GM21526 (cell line): ENCODE data around the gene TBCA.
"Not testable (repeated sequence)": the region's sequence is repeated elsewhere in the genome, so short reads cannot be mapped to it uniquely, and the experiment has no call there.

ENCODE experiments used
- ATAC-seq: cut with Tn5 transposase; IDR thresholded peaks from one replicate; pipeline ENCODE4 v1.9.1; 2021; ENCODE audit warnings: moderate library complexity; ENCODE audit not compliant: unreplicated experiment, low FRiP score

Gene TBCA

DNA sequence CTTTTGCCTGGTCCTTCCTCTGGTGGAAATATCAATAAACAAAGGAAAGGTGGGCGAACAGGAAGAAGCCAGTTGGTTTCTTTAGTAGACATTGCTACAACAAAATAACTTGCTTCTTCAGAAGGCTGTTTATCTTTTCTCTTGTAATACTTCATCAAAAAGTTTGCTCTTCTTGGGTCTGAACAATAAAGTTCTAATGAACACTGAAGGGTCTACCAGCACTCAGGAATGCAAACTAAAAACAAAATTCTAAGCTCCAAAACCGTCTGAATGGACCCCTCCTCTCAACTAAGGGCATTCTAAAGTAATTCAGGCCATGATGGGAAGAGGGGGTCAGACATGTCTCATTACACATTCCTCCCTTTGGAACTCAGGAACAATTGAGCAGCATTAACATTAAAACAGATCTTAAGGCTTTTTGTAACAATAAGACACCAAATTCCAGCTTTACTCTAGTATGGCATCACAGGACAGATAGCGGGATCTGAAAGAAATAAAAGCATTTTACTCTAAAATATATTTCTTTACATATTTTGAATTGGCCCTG, 2.3 kb downstream of the TBCA start:
- no peak for ATAC-seq

- no peak for ATAC-seq
Measured at GRCh38 chr5:77772729-77773128, 3.4 kb downstream of the TBCA start.

GRCh38 chr5:77771452-77771851, 4.7 kb downstream of the TBCA start:
- no peak for ATAC-seq

- no peak for ATAC-seq
Measured at GRCh38 chr5:77770293-77771005, 5.7 kb downstream of the TBCA start.

- ATAC-seq = no peak
Measured at GRCh38 chr5:77768978-77769377, 7.2 kb downstream of the TBCA start.

DNA sequence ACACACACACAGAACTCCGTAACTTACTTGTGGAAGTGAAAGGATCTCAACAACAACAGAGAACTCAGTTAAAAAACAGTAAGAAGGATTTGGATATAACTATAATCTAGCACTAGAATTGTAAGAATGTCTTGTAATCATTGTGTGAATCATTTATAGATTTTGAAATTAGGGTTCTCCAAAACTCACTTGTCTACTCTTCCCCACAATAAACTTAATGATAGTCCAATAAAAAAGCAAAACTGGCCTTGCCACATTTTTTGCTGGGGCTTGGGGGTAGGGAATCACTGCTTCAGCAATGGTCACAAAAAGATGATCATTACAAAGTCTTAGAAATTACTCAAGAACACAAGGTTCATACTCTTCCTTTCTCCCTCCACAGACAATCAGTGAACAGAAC, 8.8 kb downstream of the TBCA start:
- ATAC-seq = no peak

DNA sequence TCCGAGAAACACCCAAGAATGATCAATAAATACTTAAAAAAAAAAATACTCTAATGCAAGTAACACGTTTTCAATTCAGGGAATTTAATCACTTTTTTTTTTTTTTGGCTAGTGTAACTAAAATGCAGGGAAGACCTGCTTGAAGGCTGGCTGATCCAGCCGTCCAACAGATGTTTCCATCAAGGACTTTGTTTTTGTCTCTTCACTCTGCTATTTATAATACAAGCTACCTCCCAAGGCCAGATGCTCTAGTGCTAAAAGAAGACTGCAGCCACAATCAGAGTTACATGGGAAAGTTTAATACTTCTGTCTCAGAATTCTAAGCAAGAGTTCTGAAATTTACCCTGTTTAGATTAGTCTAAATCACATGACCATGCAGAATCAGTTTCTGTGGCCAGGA, 14.5 kb downstream of the TBCA start:
- ATAC-seq = no peak

DNA sequence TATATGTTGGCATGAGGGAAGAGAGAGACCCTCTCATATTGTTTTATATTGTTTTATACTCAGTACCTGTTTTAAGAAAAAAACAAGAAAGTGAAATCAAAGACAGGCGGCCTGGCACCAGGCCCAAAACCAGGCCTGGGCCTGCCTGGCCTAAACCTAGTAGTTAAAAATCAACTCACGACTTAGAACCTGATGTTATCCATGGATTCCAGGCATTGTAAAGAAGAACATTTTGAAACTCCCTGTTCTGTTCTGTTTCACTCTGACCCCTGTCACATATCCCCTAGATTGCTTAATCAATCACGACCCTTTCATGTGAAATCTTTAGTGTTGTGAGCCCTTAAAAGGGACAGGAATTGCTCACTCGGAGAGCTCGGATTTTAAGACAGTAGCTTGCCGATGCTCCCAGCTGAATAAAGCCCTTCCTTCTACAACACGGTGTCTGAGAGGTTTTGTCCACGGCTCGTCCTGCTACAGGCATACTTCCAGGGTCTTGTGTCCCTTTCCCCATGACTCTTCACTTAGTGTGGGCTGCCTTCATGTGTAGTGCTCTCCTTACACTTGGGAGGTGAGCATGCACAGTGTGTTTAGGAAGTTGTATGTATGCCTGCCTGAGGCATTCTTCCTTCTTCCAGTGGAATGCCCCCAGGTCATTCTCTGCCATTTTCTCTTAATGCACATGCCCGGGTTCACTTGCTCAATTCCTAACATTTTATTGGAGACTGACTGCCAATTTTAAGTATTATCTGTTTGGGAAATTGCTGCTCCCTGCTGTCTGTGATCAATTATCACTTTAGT, 17.8 kb downstream of the TBCA start:
- ATAC-seq = no peak

DNA sequence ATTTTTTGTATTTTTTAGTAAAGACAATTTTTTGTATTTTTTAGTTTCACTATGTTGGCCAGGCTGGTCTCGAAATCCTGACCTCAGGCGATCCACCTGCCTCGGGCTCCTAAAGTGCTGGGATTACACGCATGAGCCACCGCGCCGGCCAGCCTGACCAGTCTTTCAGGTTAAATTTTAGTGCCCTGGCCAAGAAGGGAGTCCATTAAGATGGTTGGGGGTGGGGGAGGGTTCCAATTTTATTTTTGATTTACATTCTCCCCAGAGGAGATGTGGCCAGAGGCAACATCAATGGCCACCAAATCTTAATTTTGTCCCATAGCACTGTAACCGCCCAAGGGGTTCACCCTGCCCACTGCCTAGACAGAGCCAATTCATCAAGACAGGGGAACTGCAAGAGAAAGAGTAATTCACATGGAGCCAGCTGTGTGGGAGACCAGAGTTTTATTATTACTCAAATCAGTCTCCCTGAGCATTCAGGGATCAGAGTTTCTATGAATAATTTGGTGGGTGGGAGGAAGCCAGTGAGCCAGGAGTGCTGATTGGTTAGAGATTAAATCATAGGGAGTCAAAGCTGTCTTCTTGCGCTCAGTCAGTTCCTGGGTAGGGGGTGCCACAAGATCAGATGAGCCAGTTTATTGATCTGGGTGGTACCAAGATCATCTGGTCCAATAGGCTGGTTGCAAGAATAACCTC, 24.7 kb downstream of the TBCA start:
- ATAC-seq = no peak

DNA sequence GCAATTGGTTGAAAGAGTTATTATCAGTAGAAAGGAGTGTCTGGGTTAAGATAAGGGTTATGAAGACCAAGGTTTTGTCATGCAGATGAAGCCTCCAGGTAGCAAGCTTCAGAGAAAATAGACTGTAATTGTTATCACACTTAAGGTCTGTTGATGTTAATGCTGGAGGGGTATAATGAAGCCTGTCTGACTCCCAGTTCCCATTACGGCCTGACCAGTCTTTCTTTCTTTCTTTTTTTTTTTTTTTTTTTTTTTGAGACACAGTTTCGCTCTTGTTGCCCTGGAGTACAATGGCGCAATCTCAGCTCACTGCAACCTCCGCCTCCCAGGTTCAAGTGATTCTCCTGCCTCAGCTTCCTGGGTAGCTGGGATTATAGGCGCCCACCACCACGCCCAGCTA, 25.2 kb downstream of the TBCA start:
- ATAC-seq = not testable (repeated sequence)

- no peak for ATAC-seq
Measured at GRCh38 chr5:77748160-77748559, 28.0 kb downstream of the TBCA start.

GRCh38 chr5:77744116-77744515, 32.0 kb downstream of the TBCA start:
- ATAC-seq = no peak

DNA sequence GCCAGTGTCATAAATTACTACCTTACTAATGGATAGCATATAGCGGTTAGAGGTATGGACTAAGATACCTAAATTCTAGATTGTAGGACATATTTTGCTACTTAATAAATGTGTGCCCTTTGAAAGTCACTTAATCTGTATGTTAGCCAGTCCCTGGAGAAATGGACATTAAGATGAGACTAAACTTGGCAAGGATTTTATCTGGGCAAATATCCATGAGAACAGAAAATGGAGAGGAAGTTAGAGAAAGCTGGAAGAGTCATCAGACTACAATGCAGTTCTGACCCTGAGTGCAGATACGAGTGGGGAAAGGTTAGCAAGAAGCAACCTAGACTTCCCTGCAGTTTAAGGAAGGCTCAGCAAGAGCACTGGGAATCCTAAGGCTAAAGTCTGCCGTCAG, 33.0 kb downstream of the TBCA start:
- ATAC-seq = no peak

DNA sequence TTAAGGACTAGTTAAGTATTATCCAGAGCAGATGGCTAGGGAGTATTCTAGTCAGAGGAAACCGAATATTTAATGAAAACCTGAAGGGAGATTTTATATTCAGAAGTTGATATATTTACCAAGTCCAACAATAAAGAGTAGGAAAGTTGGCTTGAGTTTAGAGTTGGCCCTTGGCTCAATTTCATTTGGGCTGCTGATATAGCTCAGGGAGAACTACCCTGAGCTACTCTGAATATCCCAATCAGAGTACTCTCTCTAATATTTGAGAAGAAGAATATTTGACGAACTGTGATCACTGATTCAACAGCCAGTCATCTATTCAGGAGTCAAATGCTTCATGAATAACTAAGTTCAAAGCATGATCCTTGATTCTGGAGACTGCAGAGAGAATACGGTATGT, 34.5 kb downstream of the TBCA start:
- no peak for ATAC-seq

DNA sequence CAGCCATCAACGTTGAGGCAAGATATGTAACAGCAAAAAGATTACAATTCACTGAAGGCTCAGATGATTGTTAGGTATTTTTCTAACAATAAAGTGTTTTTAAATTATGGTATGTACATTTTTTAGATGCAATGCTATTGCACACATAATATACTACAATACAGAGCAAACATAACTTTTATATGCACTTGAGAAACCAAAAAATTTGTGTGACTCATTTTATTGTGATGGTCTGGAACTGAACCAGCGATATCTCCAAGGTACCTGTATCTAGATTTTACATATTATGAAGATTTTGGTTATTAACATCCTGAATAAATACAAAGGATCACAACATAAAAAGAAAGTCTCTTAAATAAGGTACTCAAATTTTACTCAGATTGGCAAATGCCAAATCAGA, 41.3 kb downstream of the TBCA start:
- no peak for ATAC-seq

GRCh38 chr5:77733130-77733529, 43.0 kb downstream of the TBCA start:
- ATAC-seq = no peak

- no peak for ATAC-seq
Measured at GRCh38 chr5:77727190-77727589, 48.9 kb downstream of the TBCA start.

DNA sequence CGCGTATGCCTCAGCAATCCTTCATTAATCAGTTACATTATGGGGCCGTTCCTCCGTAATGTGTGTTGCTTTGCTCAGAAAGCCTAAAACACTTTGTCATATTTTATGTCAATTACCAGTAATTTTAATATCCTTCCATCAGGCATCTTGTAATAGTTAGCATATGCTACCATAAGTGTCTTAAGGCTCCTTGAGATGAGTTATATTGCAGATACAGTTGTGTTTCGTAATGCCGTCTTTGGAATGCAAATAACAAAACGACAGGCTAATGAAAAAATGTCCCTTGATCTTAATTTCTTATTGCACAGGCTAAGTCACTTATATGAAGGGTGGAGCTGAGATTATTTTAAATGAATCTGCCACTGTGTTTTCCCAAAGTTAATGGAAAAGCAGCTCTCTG, 50.5 kb downstream of the TBCA start:
- ATAC-seq = no peak

GRCh38 chr5:77724934-77725333, 51.2 kb downstream of the TBCA start:
- no peak for ATAC-seq

DNA sequence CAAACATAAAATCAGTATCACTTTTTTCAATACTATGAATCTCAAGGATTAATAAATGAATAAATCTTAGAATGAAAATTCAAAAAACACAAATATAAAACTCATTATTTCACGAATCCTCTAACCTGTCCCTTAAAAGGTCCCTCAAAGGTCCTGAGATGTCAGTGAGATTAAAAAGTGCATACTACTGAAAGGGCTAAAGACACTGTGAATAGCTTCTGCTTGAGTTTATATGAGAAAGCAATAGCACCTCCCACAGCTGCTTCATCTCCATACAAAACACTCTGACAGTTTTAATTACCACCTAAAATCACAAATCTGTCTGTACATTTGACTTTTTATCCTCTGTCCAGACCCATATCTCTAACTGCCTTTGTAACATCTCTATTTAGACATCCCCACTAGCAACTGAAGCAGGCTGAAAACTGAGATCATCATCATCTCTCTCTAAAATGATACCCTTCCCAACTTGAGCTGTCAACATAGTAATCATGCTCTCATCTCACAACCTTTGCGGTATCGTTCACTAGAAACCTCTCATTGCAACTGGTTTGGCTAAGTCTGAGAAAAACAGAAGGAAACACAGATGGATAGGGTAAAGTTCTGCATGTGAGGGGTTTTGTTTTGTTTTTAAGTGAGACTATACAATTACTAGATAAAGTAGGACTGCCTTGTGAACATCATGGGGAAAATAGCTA, 56.3 kb downstream of the TBCA start:
- ATAC-seq = no peak
